HG02759 (cell line): Measurements from ENCODE around the gene MED4.
A peak's percentile ranks its signal among the peaks of the same experiment; 100 is the strongest.

Source experiments
- ATAC-seq: cut with Tn5 transposase; IDR thresholded peaks from one replicate; pipeline ENCODE4 v1.9.1; 2021; ENCODE audit warnings: mild to moderate bottlenecking, moderate library complexity; ENCODE audit not compliant: unreplicated experiment

The MED4 gene

GRCh38 chr13:48038761-48039160, 56.1 kb downstream of the MED4 start:
- ATAC-seq, result no peak

GRCh38 chr13:48037346-48038173, 57.3 kb downstream of the MED4 start, which contains the start of gene NUDT15:
Gene NUDT15, plus strand, starts transcription at chr13:48037726. Its CDS starts 21 bp downstream, at chr13:48037747.
- peak; percentile 97 for ATAC-seq

GRCh38 chr13:48029859-48030258, 65.0 kb downstream of the MED4 start:
- ATAC-seq, result no peak

GRCh38 chr13:48028066-48028465, 66.8 kb downstream of the MED4 start:
- no peak for ATAC-seq
